ENCODE measurements around the gene HECW1.

The HECW1 gene

DNA sequence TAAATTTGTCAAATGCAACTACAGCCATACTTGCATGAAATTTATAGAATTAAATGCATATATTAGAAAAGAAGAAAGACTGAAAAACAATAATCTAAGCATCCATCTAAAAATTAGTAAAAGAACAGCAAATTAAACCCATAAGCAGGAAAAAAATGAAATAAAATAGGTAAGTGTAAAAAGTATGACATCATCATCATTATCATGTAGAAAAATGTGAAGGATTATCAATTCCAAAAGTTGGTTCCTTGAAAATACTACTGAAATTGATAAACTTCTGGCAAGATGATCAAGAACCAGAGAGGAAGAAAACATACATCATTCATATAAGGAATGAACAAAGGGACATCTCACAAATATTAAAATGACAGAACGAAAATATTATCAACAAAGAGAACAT, 19.6 kb upstream of the HECW1 start:
- H3K4me3 ChIP-seq (ENCODE audit: low read depth, low read length), result no peak overlapping the region
- CTCF ChIA-PET, result no interaction called here
- no peak for DNase-seq (ENCODE audit: low read depth, low spot score)
- TF ChIP-seq, protein P1, sequence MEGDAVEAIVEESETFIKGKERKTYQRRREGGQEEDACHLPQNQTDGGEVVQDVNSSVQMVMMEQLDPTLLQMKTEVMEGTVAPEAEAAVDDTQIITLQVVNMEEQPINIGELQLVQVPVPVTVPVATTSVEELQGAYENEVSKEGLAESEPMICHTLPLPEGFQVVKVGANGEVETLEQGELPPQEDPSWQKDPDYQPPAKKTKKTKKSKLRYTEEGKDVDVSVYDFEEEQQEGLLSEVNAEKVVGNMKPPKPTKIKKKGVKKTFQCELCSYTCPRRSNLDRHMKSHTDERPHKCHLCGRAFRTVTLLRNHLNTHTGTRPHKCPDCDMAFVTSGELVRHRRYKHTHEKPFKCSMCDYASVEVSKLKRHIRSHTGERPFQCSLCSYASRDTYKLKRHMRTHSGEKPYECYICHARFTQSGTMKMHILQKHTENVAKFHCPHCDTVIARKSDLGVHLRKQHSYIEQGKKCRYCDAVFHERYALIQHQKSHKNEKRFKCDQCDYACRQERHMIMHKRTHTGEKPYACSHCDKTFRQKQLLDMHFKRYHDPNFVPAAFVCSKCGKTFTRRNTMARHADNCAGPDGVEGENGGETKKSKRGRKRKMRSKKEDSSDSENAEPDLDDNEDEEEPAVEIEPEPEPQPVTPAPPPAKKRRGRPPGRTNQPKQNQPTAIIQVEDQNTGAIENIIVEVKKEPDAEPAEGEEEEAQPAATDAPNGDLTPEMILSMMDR (IDR thresholded peaks at IDR 0.05; ENCODE audit: insufficient read depth, low read length, missing control alignments), result no peak
- POLR2A ChIA-PET, result no interaction called here

DNA sequence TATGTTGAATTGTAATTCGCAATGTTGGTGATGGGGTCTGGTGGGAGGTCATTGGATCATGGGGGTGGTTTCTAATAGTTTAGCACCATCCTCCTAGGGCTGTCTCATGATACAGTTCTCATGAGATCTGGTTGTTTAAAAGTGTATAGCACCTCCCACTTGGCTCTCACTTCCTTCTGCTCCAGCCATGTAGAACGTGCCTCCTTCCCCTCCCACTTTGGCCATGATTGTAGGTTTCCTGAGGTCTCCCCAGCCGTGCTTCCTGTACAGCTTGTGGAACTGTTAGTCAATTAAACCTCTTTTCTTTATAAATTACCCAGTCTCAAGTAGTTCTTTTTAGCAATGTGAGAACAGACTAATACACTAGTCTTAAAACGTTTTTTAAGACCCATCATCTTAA, 15.6 kb upstream of the HECW1 start:
- CTCF ChIA-PET, result no interaction called here
- no peak for DNase-seq (ENCODE audit: low read depth, low spot score)
- H3K4me3 ChIP-seq (ENCODE audit: low read depth, low read length), result no peak overlapping the region
- TF ChIP-seq, protein P1 (IDR thresholded peaks at IDR 0.05; ENCODE audit: insufficient read depth, low read length, missing control alignments), result no peak
- POLR2A ChIA-PET, result no interaction called here

DNA sequence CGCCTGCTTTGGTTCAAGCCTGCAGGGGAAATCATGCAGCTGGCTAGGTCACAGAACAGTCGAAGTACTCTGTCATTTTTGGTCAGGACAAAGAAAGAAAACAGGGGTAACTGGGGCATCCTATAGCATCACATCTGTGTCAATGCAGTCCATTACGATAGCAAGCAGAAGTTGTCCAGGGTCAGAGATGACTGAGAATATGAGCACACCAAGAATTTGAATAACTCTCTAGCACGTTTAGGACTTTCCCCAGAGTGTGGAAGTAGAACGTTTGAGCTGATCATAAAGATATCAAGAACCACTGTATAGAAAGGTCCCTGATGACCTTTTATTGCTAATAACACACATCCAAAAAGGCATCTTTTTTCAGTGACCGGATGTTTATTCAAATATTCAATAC, 12.7 kb upstream of the HECW1 start:
- ChIA-PET POLR2A (no interaction called here), CTCF (no interaction called here)
- DNase-seq (ENCODE audit: low read depth, low spot score), result no peak
- no peak overlapping the region for H3K4me3 ChIP-seq (ENCODE audit: low read depth, low read length)
- TF ChIP-seq, protein P1 (IDR thresholded peaks at IDR 0.05; ENCODE audit: insufficient read depth, low read length, missing control alignments), result no peak

DNA sequence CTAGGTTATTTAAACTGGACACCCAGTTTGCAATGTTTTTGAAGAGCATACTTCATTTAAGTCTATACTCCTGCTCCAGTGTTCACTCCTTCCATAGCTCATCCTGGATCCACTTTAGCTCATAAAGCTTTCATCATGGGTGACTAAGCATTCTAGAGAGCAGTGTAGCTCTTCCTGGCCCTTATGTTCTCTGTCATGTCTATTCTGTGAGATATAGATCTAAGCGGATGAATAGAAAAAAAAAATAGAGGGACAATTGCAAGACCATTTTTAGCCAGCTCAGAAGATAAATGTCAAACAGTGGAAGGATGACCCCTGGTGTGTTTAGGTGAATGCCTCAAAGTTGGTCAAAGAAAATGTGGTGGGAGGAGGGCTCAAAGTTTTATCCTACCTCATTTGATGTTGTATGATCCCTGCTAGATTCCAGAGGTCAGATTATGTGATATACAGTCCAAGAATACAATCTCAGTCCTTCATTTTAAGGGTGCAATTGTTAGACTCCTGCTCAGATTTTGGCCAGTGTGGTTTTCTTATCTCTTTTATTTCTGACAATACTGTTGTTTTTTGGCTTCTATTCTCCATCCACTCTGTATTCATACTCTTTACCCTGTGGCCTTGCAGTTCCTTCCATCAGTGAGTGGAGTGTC, 7.5 kb upstream of the HECW1 start:
- no peak for DNase-seq (ENCODE audit: low read depth, low spot score)
- ChIA-PET POLR2A (no interaction called here), CTCF (interaction anchor here (0.7 to 1.5 kb wide), 2 partner anchors 10 to 163 kb away, joined by 3 read pairs; no protein-coding TSS in a partner anchor)
- no peak overlapping the region for H3K4me3 ChIP-seq (ENCODE audit: low read depth, low read length)
- TF ChIP-seq, protein P1 (IDR thresholded peaks at IDR 0.05; ENCODE audit: insufficient read depth, low read length, missing control alignments), result no peak

DNA sequence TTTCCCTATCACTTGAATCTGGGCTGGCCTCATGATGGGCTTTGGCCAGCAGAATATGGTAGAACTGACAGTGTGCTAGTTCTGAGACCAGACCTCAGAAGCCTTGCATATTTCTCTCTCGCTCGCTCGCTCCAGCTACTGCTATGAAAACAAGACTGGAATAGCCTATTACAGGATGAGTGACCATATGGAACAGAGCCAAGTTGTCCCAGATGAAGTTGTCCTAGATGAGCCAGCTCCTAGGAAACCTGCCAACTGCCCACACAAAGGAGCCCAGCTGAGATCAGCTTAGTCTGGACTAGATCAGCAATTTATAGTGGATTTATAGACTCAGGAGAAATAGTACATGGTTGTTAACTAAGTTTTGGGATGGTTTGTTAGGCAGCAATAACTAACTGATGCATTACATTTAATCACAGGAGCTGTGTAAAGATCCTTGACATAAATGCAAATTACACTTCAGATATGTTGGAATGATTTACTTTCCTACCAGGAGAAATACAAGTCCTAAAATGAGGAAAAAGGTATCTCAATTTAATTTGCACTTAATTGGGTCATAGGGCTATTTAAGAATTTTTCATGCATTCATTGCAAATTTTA, 6.8 kb upstream of the HECW1 start:
- DNase-seq (ENCODE audit: low read depth, low spot score), result no peak
- ChIA-PET POLR2A (no interaction called here), CTCF (interaction anchor here (0.7 to 1.5 kb wide), 4 partner anchors 10 to 164 kb away, joined by 3 to 4 read pairs (median 3); no protein-coding TSS in a partner anchor)
- TF ChIP-seq, protein P1 (IDR thresholded peaks at IDR 0.05; ENCODE audit: insufficient read depth, low read length, missing control alignments), result no peak
- H3K4me3 ChIP-seq (ENCODE audit: low read depth, low read length), result no peak overlapping the region

DNA sequence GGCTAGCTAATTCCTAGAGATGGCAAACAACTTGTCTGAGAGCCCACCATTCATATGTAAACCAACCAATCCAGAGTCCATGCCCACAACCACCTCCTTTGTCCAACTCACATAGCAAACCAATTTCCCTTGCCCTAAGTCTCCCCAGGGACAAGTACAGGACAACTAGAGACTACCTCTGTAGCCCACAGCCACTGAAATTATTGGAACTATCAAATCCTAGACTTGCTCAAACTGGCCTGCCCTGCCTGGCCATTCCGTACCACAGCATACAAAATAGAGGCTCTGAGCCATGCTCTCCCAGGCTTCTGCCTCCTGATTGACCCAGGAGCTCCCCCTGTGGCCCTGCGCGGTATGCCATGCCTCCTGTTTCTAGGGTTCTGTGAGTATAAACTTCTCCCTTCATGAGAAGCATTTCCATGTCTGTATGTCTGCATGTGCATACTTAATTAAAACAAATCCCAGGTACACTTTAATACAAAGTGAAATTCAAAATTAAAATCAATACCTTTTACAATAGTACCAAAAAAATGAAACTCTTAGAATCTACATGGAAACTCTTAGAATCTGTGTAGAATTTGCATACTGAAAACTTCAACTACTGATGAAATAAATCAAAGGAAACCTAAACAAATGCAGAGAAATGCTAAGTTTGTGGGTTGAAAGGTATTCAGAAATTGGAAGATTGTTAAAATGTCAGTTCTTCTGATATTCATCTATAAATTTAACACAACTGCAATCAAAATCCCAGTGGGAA, 4.0 kb upstream of the HECW1 start:
- POLR2A ChIA-PET, result no interaction called here

More for the DNA sequence above, 4.0 kb upstream of the HECW1 start:
- no peak for DNase-seq (ENCODE audit: low read depth, low spot score)
- TF ChIP-seq, protein P1 (IDR thresholded peaks at IDR 0.05; ENCODE audit: insufficient read depth, low read length, missing control alignments), result peak; percentile 92
- CTCF ChIA-PET, result interaction anchor here (0.6 to 2.2 kb wide), 28 partner anchors 10 to 1168 kb away, joined by 3 to 21 read pairs (median 5); partner anchors contain the start of genes MRPL32 and PSMA2
- no peak overlapping the region for H3K4me3 ChIP-seq (ENCODE audit: low read depth, low read length)
